COLO668 (cell line): ENCODE results near the gene CNNM1.

Source experiments
- DNase-seq: peaks from one replicate; lab custom pipeline; 2025; ENCODE audit not compliant: unreplicated experiment; lab: John Stamatoyannopoulos, UW

Gene CNNM1

GRCh38 chr10:99337311-99337811 is 8.2 kb downstream of the CNNM1 start:
- DNase-seq = peak; percentile 15

GRCh38 chr10:99337901-99338300 is 8.7 kb downstream of the CNNM1 start:
- DNase-seq = no peak

GRCh38 chr10:99339077-99339476 is 9.9 kb downstream of the CNNM1 start:
- no peak for DNase-seq

- no peak for DNase-seq
Measured at GRCh38 chr10:99339563-99340047, 10.4 kb downstream of the CNNM1 start.

- DNase-seq = no peak
Measured at GRCh38 chr10:99340650-99341049, 11.5 kb downstream of the CNNM1 start.

GRCh38 chr10:99341248-99341647 is 12.1 kb downstream of the CNNM1 start:
- DNase-seq = no peak

GRCh38 chr10:99341860-99342490 is 12.8 kb downstream of the CNNM1 start:
- DNase-seq = no peak

GRCh38 chr10:99343262-99343661 is 14.1 kb downstream of the CNNM1 start:
- DNase-seq = no peak

- no peak for DNase-seq
Measured at GRCh38 chr10:99344715-99345114, 15.6 kb downstream of the CNNM1 start.

- DNase-seq = no peak
Measured at GRCh38 chr10:99345350-99345749, 16.2 kb downstream of the CNNM1 start.

- peak; percentile 57 for DNase-seq
Measured at GRCh38 chr10:99346247-99346646, 17.1 kb downstream of the CNNM1 start.

GRCh38 chr10:99347672-99348071 is 18.5 kb downstream of the CNNM1 start:
- DNase-seq = no peak

GRCh38 chr10:99353182-99353581 is 24.0 kb downstream of the CNNM1 start:
- no peak for DNase-seq

- no peak for DNase-seq
Measured at GRCh38 chr10:99357691-99358090, 28.5 kb downstream of the CNNM1 start.

- no peak for DNase-seq
Measured at GRCh38 chr10:99358101-99358500, 28.9 kb downstream of the CNNM1 start.

GRCh38 chr10:99360934-99361333 is 31.8 kb downstream of the CNNM1 start:
- no peak for DNase-seq

GRCh38 chr10:99364125-99364524 is 35.0 kb downstream of the CNNM1 start:
- DNase-seq = no peak

- no peak for DNase-seq
Measured at GRCh38 chr10:99365311-99365710, 36.2 kb downstream of the CNNM1 start.

GRCh38 chr10:99365736-99366135 is 36.6 kb downstream of the CNNM1 start:
- no peak for DNase-seq

GRCh38 chr10:99366666-99367065 is 37.5 kb downstream of the CNNM1 start:
- no peak for DNase-seq

- no peak for DNase-seq
Measured at GRCh38 chr10:99368646-99369045, 39.5 kb downstream of the CNNM1 start.

GRCh38 chr10:99369126-99369525 is 40.0 kb downstream of the CNNM1 start:
- no peak for DNase-seq

- DNase-seq = no peak
Measured at GRCh38 chr10:99369551-99369950, 40.4 kb downstream of the CNNM1 start.
